D341Med (cell line): ENCODE measurements around the gene TXNDC11.

Source experiments
- DNase-seq: peaks from one replicate; pipeline ENCODE4 v3.0.0; 2012; ENCODE audit warnings: low spot score

Gene TXNDC11

GRCh38 chr16:11658896-11659708 lies 83.6 kb downstream of the TXNDC11 start:
- DNase-seq = peak; percentile 21

- peak; percentile 9 for DNase-seq
Observed at GRCh38 chr16:11657556-11657955, 85.1 kb downstream of the TXNDC11 start.

GRCh38 chr16:11655655-11656054 lies 87.0 kb downstream of the TXNDC11 start:
- peak; percentile 11 for DNase-seq

GRCh38 chr16:11651796-11652195 lies 90.9 kb downstream of the TXNDC11 start:
- no peak for DNase-seq

GRCh38 chr16:11650641-11651591 lies 91.7 kb downstream of the TXNDC11 start:
- DNase-seq = no peak

GRCh38 chr16:11649276-11649675 lies 93.4 kb downstream of the TXNDC11 start:
- no peak for DNase-seq

- DNase-seq = no peak
Observed at GRCh38 chr16:11642765-11643116, 99.9 kb downstream of the TXNDC11 start.

- peak; percentile 69 for DNase-seq
Observed at GRCh38 chr16:11640987-11641817, 101.5 kb downstream of the TXNDC11 start.

- DNase-seq = no peak
Observed at GRCh38 chr16:11639925-11640899, 102.4 kb downstream of the TXNDC11 start.

GRCh38 chr16:11639008-11639562 lies 103.6 kb downstream of the TXNDC11 start:
- no peak for DNase-seq

- DNase-seq = no peak
Observed at GRCh38 chr16:11638140-11638539, 104.5 kb downstream of the TXNDC11 start.

GRCh38 chr16:11637320-11637719 lies 105.3 kb downstream of the TXNDC11 start:
- DNase-seq = no peak

GRCh38 chr16:11636172-11636721 lies 106.4 kb downstream of the TXNDC11 start:
- no peak for DNase-seq

GRCh38 chr16:11635679-11636171 lies 106.9 kb downstream of the TXNDC11 start:
- DNase-seq = no peak

- DNase-seq = no peak
Observed at GRCh38 chr16:11635113-11635652, 107.5 kb downstream of the TXNDC11 start.

- no peak for DNase-seq
Observed at GRCh38 chr16:11634312-11634711, 108.3 kb downstream of the TXNDC11 start.

GRCh38 chr16:11633113-11633512 lies 109.5 kb downstream of the TXNDC11 start:
- no peak for DNase-seq

GRCh38 chr16:11632455-11632939 lies 110.2 kb downstream of the TXNDC11 start:
- no peak for DNase-seq

- no peak for DNase-seq
Observed at GRCh38 chr16:11631214-11631613, 111.4 kb downstream of the TXNDC11 start.

GRCh38 chr16:11630768-11631056 lies 111.9 kb downstream of the TXNDC11 start:
- no peak for DNase-seq
